Activated T-cell treated with anti-CD3 and anti-CD28 coated beads for 24 hours (primary cell): ENCODE results near the gene HOXB8.
A peak's percentile ranks its signal among the peaks of the same experiment; 100 is the strongest.

ENCODE experiments used
- DNase-seq: peaks from one replicate; pipeline ENCODE4 v3.0.0-alpha.2; 2020; ENCODE audit warnings: low read depth

Gene HOXB8

GRCh38 chr17:48610282-48611211 lies 4.5 kb downstream of the HOXB8 start, which contains the start of gene HOXB7:
HOXB7 (minus strand) TSS chr17:48611017; CDS start chr17:48610918, 99 bp downstream.
- DNase-seq: peak; percentile 55

GRCh38 chr17:48609759-48610281 lies 5.3 kb downstream of the HOXB8 start:
- no peak for DNase-seq

- DNase-seq: no peak
Observed at GRCh38 chr17:48609033-48609432, 6.1 kb downstream of the HOXB8 start.

- DNase-seq: no peak
Observed at GRCh38 chr17:48608494-48608834, 6.6 kb downstream of the HOXB8 start.

GRCh38 chr17:48606892-48607614 lies 8.0 kb downstream of the HOXB8 start:
- DNase-seq: no peak

- DNase-seq: no peak
Observed at GRCh38 chr17:48605991-48606891, 8.9 kb downstream of the HOXB8 start.

- no peak for DNase-seq
Observed at GRCh38 chr17:48605409-48605919, 9.6 kb downstream of the HOXB8 start.

GRCh38 chr17:48604770-48605329 lies 10.2 kb downstream of the HOXB8 start, which contains the start of gene HOXB6:
HOXB6 (minus strand) TSS chr17:48604986; CDS start chr17:48598150, 6,836 bp downstream.
- DNase-seq: no peak

- DNase-seq: no peak
Observed at GRCh38 chr17:48603959-48604769, 10.9 kb downstream of the HOXB8 start.

GRCh38 chr17:48601539-48602425 lies 13.3 kb downstream of the HOXB8 start:
- no peak for DNase-seq

GRCh38 chr17:48601207-48601538 lies 13.9 kb downstream of the HOXB8 start:
- DNase-seq: no peak

- DNase-seq: no peak
Observed at GRCh38 chr17:48600244-48601098, 14.6 kb downstream of the HOXB8 start.

- DNase-seq: no peak
Observed at GRCh38 chr17:48599354-48599753, 15.7 kb downstream of the HOXB8 start.

GRCh38 chr17:48598736-48599135 lies 16.4 kb downstream of the HOXB8 start:
- no peak for DNase-seq

- DNase-seq: no peak
Observed at GRCh38 chr17:48597778-48598631, 17.1 kb downstream of the HOXB8 start.

- DNase-seq: no peak
Observed at GRCh38 chr17:48597528-48597777, 17.6 kb downstream of the HOXB8 start.

GRCh38 chr17:48596735-48597527 lies 18.2 kb downstream of the HOXB8 start:
- no peak for DNase-seq
